HepG2 (cell line): ENCODE results near the gene TBC1D10B. TPM values are rescaled to one million over a fixed set of nuclear protein-coding genes. Genes with fewer than 3 reads are reported as not detected.

ENCODE experiments used
- HNRNPH1 ChIP-seq: fragments of 200-400 bp; formaldehyde crosslinking; optimal IDR thresholded peaks from 2 replicates; pipeline ENCODE3; 2017; ENCODE audit warnings: mild to moderate bottlenecking, low read depth, low read length
- HNRNPL ChIP-seq: fragments of 200-400 bp; formaldehyde crosslinking; IDR thresholded peaks from 2 replicates; pipeline ENCODE4 v1.6.1; 2017; ENCODE audit warnings: mild to moderate bottlenecking, low read depth, low read length
- HOXA7 ChIP-seq: sonication (generic); formaldehyde crosslinking; IDR thresholded peaks from 2 replicates; pipeline ENCODE4 v1.8.1; 2022; ENCODE audit warnings: mild to moderate bottlenecking, missing genetic modification reagents, moderate library complexity
- KAT8 ChIP-seq: IDR thresholded peaks from 2 replicates; pipeline ENCODE4 v1.6.1; 2016; ENCODE audit warnings: missing genetic modification reagents, missing compliant biosample characterization
- KDM1A ChIP-seq: IDR thresholded peaks from 2 replicates; pipeline ENCODE4 v1.6.1; 2016; ENCODE audit warnings: missing compliant biosample characterization
- KLF16 ChIP-seq, 2 experiments: sonication (generic) in 1 of 2; formaldehyde crosslinking in 1 of 2; IDR thresholded peaks; 2 replicates each; pipeline versions ENCODE4 v1.6.1 to v1.8.0; 2016 to 2023; ENCODE audit warnings: missing genetic modification reagents in 2 of 2, missing compliant biosample characterization in 1 of 2
- LBX2 ChIP-seq: sonication (generic); formaldehyde crosslinking; IDR thresholded peaks from 2 replicates; pipeline ENCODE4 v1.5.0; 2020; ENCODE audit warnings: missing genetic modification reagents, mild to moderate bottlenecking, borderline replicate concordance
- MED8 ChIP-seq: sonication (generic); formaldehyde crosslinking; IDR thresholded peaks from 2 replicates; pipeline ENCODE4 v1.8.1; 2023; ENCODE audit warnings: mild to moderate bottlenecking, missing genetic modification reagents; ENCODE audit not compliant: insufficient replicate concordance
- NCOA5 ChIP-seq: sonication (generic); formaldehyde crosslinking; IDR thresholded peaks from 2 replicates; pipeline ENCODE4 v1.4.0; 2020; ENCODE audit warnings: missing genetic modification reagents
- NFE2L2 ChIP-seq: fragments of 150-350 bp; IDR thresholded peaks from 2 replicates; pipeline ENCODE4 v1.6.1; 2014; ENCODE audit warnings: low read length
- TCF12 ChIP-seq, 2 experiments: fragments of 450-650 bp in 1 of 2; sonication (generic) in 1 of 2; formaldehyde crosslinking in 1 of 2; IDR thresholded peaks; 2 replicates each; pipeline versions ENCODE4 v1.6.1 to v1.8.0; 2017 to 2022; ENCODE audit warnings: antibody characterized with exemption in 1 of 2, mild to moderate bottlenecking in 1 of 2, missing genetic modification reagents in 1 of 2, moderate library complexity in 1 of 2
- TP53 ChIP-seq: sonication (generic); formaldehyde crosslinking; conservative IDR thresholded peaks from 2 replicates; pipeline ENCODE4 v1.4.0; 2020; ENCODE audit warnings: missing genetic modification reagents
- YEATS4 ChIP-seq: sonication (generic); formaldehyde crosslinking; IDR thresholded peaks from 2 replicates; pipeline ENCODE4 v1.4.0; 2020; ENCODE audit warnings: missing genetic modification reagents, borderline replicate concordance
- ZNF605 ChIP-seq: sonication (generic); formaldehyde crosslinking; IDR thresholded peaks from 2 replicates; pipeline ENCODE4 v1.8.0; 2022; ENCODE audit warnings: mild to moderate bottlenecking, missing genetic modification reagents
- polyA plus RNA-seq, 8 experiments: library from polyadenylated mRNA; depleted of rRNA in 3 of 8; stranded (reverse) in 7 of 8; unstranded in 1 of 8; fragments of >200 nt; fragmentation: Illumina TruSeq in 4 of 8; extraction: Trizol in 4 of 8; gene quantifications; 2 replicates each; pipeline versions ENCODE4 v1.2.1 to v1.2.3, GENCODE V29; 2011 to 2016; ENCODE audit warnings: low read depth in 4 of 8, missing spikeins in 1 of 8, mixed read lengths in 1 of 8; ENCODE audit not compliant: insufficient read depth in 1 of 8
- total RNA-seq, 5 experiments: library from RNA; depleted of rRNA; stranded (reverse); fragments of >200 nt; fragmentation: Illumina TruSeq; extraction: Trizol; gene quantifications; 2 replicates each; pipeline ENCODE4 v1.2.3, GENCODE V29; 2016; ENCODE audit warnings: low read depth in 1 of 5
- TF ChIP-seq, protein P1 (sequence below), 2 experiments: fragments of 450-650 bp in 1 of 2; sonication (generic) in 1 of 2; formaldehyde crosslinking in 1 of 2; IDR thresholded peaks; 2 replicates each; pipeline versions ENCODE4 v1.6.1 to v1.8.0; 2016 to 2022; ENCODE audit warnings: antibody characterized with exemption in 1 of 2, mild to moderate bottlenecking in 1 of 2, missing genetic modification reagents in 1 of 2
- TF ChIP-seq, protein P2 (sequence below): sonication (generic); formaldehyde crosslinking; IDR thresholded peaks from 2 replicates; pipeline ENCODE4 v1.4.0; 2020; ENCODE audit warnings: missing genetic modification reagents

TBC1D10B gene
- total and polyA plus RNA-seq, 2 of the 13 experiments (the other 11 are each of a cell fraction or from before 2014, with no cell fraction given) = 15.7 to 24.8 TPM

DNA sequence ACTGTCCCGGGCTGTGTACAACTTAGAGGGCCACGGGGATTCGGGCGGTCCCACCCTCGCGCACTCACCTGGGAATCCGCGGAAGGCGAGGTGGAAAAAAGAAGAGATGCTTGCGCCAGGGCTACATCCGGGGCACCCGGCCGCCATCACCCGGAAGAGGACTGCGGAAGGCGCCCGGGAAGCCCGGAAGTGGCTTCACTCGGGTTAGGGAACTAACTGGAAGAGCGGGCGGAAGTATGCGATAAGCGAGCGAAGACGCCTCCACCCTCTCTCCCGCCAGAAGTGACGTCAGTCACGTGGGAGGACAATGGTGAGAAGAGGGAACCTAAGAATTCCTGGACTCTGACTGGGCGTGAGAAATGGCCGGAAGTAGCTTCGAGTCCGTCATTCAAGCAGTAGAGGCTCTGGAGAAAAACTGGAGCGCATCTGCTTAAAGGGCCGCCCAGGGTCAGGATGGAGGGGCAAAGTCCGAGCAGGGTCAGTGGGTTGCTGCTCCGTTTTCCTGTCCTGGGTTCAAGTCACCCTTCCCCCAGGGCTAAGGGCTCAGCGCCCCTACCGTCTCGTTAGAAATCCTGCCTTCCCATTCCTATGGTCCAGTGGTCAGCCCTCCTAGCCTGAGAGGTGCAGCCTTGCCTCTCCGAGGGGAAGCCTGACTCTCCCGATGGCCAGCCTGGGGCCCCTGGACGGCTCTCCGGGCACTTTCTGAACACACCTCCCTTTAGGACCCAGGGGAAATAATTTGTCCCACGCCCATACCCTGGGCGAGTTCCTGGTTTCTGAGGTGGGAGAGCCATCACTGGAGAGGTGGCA, 14.9 kb downstream of the TBC1D10B start, which contains the start of gene CD2BP2 (continued):
- TF ChIP-seq ZNF605 (CRISPR knock-in tag) (peak; percentile 97), MED8 (CRISPR knock-in tag) (peak; percentile 65), TCF12 (IDR thresholded peaks at IDR 0.05) (no peak), TCF12 (CRISPR knock-in tag; IDR thresholded peaks at IDR 0.05) (0 out of 2 replicates have a peak, but pooled peaks have one; percentile 49), YEATS4 (CRISPR knock-in tag) (peak; percentile 84; the same call in 1 of the 2 replicates), KLF16 (CRISPR knock-in tag; IDR thresholded peaks at IDR 0.05) (no peak; a peak in 2 of 4 replicates), HOXA7 (no peak), NCOA5 (CRISPR knock-in tag) (no peak; the same call in 1 of the 2 replicates), KAT8 (CRISPR knock-in tag) (peak; percentile 98), HNRNPL (peak; percentile 77), LBX2 (CRISPR knock-in tag) (peak; percentile 96), KDM1A (CRISPR knock-in tag) (peak; percentile 78), HNRNPH1 (peak; percentile 57), NFE2L2 (no peak), TP53 (CRISPR knock-in tag) (peak; percentile 66; the same call in 1 of the 2 replicates)
- TF ChIP-seq, protein P1, sequence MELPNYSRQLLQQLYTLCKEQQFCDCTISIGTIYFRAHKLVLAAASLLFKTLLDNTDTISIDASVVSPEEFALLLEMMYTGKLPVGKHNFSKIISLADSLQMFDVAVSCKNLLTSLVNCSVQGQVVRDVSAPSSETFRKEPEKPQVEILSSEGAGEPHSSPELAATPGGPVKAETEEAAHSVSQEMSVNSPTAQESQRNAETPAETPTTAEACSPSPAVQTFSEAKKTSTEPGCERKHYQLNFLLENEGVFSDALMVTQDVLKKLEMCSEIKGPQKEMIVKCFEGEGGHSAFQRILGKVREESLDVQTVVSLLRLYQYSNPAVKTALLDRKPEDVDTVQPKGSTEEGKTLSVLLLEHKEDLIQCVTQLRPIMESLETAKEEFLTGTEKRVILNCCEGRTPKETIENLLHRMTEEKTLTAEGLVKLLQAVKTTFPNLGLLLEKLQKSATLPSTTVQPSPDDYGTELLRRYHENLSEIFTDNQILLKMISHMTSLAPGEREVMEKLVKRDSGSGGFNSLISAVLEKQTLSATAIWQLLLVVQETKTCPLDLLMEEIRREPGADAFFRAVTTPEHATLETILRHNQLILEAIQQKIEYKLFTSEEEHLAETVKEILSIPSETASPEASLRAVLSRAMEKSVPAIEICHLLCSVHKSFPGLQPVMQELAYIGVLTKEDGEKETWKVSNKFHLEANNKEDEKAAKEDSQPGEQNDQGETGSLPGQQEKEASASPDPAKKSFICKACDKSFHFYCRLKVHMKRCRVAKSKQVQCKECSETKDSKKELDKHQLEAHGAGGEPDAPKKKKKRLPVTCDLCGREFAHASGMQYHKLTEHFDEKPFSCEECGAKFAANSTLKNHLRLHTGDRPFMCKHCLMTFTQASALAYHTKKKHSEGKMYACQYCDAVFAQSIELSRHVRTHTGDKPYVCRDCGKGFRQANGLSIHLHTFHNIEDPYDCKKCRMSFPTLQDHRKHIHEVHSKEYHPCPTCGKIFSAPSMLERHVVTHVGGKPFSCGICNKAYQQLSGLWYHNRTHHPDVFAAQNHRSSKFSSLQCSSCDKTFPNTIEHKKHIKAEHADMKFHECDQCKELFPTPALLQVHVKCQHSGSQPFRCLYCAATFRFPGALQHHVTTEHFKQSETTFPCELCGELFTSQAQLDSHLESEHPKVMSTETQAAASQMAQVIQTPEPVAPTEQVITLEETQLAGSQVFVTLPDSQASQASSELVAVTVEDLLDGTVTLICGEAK (IDR thresholded peaks at IDR 0.05) = peak; percentile 89
- TF ChIP-seq, protein P1 (CRISPR knock-in tag; IDR thresholded peaks at IDR 0.05) = peak; percentile 58; the same call in 1 of the 2 replicates
- TF ChIP-seq, protein P2, sequence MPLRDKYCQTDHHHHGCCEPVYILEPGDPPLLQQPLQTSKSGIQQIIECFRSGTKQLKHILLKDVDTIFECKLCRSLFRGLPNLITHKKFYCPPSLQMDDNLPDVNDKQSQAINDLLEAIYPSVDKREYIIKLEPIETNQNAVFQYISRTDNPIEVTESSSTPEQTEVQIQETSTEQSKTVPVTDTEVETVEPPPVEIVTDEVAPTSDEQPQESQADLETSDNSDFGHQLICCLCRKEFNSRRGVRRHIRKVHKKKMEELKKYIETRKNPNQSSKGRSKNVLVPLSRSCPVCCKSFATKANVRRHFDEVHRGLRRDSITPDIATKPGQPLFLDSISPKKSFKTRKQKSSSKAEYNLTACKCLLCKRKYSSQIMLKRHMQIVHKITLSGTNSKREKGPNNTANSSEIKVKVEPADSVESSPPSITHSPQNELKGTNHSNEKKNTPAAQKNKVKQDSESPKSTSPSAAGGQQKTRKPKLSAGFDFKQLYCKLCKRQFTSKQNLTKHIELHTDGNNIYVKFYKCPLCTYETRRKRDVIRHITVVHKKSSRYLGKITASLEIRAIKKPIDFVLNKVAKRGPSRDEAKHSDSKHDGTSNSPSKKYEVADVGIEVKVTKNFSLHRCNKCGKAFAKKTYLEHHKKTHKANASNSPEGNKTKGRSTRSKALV = no peak; the same call in 1 of the 2 replicates
